ENCODE data around the gene ITPR3.

The ITPR3 gene

GRCh38 chr6:33739571-33739970 is 118.4 kb downstream of the ITPR3 start:
- Histone ChIP-seq H3K4me1 (peaks cover 0 to 12% (median 8%) of the 10 kb centered on the region in 10 experiments; a peak in 10 of 20 replicates), H3K36me3 (no peaks in the 10 kb centered on the region), H3K4me3 (no peak overlapping the region), H4K20me1 (peaks cover 0 to 16% (median 0%) of the 10 kb centered on the region in 11 experiments; a peak in 1 of 22 replicates), H3K27ac (no peak overlapping the region), H3K4me2 (peak overlapping the region in 2 of 11 experiments; percentile 10 to 27; a peak in 2 of 22 replicates), H3K9ac (0 out of 22 replicates have a peak overlapping the region, but pooled peaks of 1 of the 11 experiments have one; percentile 6), H3K27me3 (no peaks in the 10 kb centered on the region), H3K9me3 (replicated peaks in 1 of 11) (no peaks in the 10 kb centered on the region)
- TF ChIP-seq Cebpa-rat (IDR thresholded peaks at IDR 0.05): no peak

DNA sequence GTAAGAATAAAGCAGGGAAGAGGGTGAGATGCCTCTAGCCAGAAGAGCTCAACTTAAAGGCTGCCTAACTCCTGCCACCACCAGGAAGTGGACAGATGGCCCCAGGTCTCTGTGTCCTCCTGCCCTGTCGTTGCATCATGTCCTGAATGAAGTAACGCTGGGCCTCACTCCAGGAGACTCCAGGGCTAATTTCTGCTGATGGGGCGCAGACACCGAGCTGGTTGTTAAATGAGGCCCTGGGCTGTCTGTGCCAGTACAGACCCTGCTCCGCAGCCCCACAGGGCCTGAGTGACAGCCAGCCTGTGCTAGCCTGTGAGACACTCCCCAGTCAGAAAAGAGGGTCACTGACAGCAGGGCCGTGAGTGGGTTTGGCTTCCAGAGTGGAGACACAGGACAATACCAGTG is 119.1 kb downstream of the ITPR3 start:
- TF ChIP-seq Cebpa-rat (IDR thresholded peaks at IDR 0.05): no peak
- Histone ChIP-seq H3K27me3 (no peaks in the 10 kb centered on the region), H3K27ac (no peak overlapping the region), H3K4me2 (peak overlapping the region in 3 of 11 experiments; percentile 5 to 27 (median 10); a peak in 3 of 22 replicates), H3K9ac (no peak overlapping the region), H4K20me1 (peaks cover 0 to 16% (median 0%) of the 10 kb centered on the region in 11 experiments; a peak in 1 of 22 replicates), H3K4me3 (no peak overlapping the region), H3K4me1 (peaks cover 0 to 12% (median 6%) of the 10 kb centered on the region in 10 experiments; a peak in 13 of 20 replicates), H3K36me3 (no peaks in the 10 kb centered on the region), H3K9me3 (replicated peaks in 1 of 11) (no peaks in the 10 kb centered on the region)

DNA sequence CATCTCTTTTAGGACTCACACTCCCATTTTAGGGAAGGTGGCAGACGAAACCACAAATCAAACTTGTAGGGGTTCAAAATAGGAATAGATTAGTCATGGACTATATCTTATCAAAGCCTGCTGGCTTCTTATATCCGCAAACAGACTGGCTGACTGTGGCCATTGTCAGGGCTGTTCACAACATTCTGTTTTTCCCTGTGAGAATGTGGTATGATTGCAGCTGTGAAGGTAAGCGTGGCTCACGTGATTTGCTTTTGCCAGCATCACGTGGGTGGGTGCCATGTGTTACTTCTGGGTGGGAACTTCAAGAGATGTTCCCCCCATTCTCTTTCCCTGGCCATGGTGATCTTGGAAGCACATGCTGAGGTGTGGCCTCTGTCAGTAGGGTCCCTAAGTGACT is 119.7 kb downstream of the ITPR3 start:
- no peak overlapping the region for H3K9ac ChIP-seq
- peaks cover 0 to 16% (median 0%) of the 10 kb centered on the region in 11 experiments; a peak in 1 of 22 replicates for H4K20me1 ChIP-seq
- H3K9me3 ChIP-seq (replicated peaks in 1 of 11): no peaks in the 10 kb centered on the region
- no peak overlapping the region for H3K27ac ChIP-seq
- no peak overlapping the region for H3K4me2 ChIP-seq
- peaks cover 0 to 12% (median 8%) of the 10 kb centered on the region in 10 experiments; a peak in 10 of 20 replicates for H3K4me1 ChIP-seq
- no peaks in the 10 kb centered on the region for H3K27me3 ChIP-seq
- TF ChIP-seq Cebpa-rat (IDR thresholded peaks at IDR 0.05): no peak
- H3K36me3 ChIP-seq: no peaks in the 10 kb centered on the region
- no peak overlapping the region for H3K4me3 ChIP-seq

DNA sequence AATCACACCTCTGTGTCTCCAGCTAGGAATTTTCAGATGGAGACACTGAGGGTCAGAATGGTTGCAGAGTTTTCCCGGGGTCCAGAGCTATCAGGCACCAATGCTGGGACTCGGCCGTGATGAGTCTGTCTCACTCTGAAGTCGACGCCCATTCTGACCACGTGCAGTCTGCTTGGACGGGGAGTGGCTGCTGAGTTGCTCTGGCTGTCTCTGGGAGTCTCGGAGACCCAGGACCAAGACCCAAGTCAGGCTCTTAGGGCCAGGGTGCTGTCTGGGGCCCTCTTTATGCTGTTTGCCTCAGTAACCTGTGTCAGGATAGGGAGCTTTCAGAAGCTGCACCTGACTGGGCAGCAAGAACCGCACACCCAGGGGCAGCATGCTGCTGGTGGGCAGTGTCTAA is 121.0 kb downstream of the ITPR3 start:
- H3K9ac ChIP-seq: no peak overlapping the region
- peaks cover 0 to 23% (median 13%) of the 10 kb centered on the region in 10 experiments; a peak in 15 of 20 replicates for H3K4me1 ChIP-seq
- TF ChIP-seq Cebpa-rat (IDR thresholded peaks at IDR 0.05): no peak
- no peak overlapping the region for H3K4me3 ChIP-seq
- H3K36me3 ChIP-seq: no peaks in the 10 kb centered on the region
- peaks cover 0 to 16% (median 0%) of the 10 kb centered on the region in 11 experiments; a peak in 1 of 22 replicates for H4K20me1 ChIP-seq
- H3K4me2 ChIP-seq: no peak overlapping the region
- H3K9me3 ChIP-seq (replicated peaks in 1 of 11): no peaks in the 10 kb centered on the region
- H3K27me3 ChIP-seq: no peaks in the 10 kb centered on the region
- H3K27ac ChIP-seq: no peak overlapping the region

DNA sequence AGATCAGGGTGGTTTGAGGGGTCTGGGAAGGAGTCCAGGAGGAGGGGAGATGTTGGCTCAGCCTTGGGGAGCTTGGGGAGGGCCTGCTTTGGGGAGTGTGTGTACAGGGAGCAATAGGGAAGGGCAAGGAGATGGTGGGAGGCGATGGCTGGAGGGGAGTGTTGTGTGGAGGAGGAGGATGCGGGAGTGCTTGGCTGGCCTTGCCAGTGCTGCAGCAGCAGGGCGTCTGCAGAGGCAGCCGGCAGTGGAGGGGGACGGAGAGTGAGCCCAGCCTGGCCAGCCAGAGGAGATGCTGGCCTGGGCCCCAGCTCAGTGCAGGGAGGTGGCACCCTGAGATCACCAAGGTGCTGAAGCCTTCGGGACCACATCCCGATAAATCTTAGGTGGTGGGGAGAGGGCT is 121.7 kb downstream of the ITPR3 start:
- Histone ChIP-seq H3K4me3 (no peak overlapping the region), H4K20me1 (peaks cover 0 to 16% (median 0%) of the 10 kb centered on the region in 11 experiments; a peak in 1 of 22 replicates), H3K9me3 (replicated peaks in 1 of 11) (no peaks in the 10 kb centered on the region), H3K9ac (no peak overlapping the region), H3K27ac (no peak overlapping the region), H3K27me3 (no peaks in the 10 kb centered on the region), H3K36me3 (no peaks in the 10 kb centered on the region), H3K4me1 (peaks cover 0 to 23% (median 13%) of the 10 kb centered on the region in 10 experiments; a peak in 15 of 20 replicates), H3K4me2 (no peak overlapping the region)
- TF ChIP-seq Cebpa-rat (IDR thresholded peaks at IDR 0.05): no peak

DNA sequence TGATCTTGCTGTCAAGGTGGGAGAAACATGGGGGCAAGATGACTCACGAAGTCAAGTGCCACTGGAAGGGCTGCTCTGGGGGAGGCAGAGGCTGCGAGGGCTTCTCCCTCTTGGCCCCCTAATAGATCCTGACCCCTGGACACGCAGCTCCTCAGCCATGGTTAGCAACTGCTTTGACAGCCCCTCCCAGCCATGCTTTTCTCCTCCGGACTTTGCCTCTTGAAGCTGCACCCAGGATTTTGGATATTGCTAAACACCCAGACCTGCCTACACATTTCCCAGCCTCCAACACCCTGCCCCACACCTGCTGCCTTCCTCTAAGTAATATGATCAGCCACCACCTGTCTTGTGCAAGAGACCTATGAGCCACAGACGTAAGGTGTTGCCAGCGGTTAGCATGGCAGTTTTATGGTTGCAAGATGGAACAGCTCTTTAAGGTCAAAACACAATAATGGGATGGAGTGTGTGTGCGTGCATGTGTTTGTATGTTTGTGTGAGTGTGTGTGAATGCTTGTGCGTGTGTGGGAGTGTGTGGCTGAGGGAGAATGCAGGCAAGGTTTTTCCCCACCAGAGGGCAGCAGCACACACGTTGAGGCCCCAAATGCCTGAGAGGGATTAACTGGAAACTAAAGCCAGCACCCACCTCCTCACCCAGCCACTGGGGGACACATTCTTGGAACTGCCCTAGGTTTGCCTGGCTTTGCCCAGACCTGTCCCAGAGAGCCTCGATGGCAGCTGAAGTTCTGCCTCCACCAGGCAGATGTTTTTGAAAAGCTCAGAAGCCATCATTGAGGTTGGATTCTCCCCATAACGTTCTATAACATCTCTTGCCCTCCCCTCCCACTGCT is 123.1 kb downstream of the ITPR3 start:
- TF ChIP-seq Cebpa-rat (IDR thresholded peaks at IDR 0.05): no peak
- Histone ChIP-seq H3K36me3 (no peaks in the 10 kb centered on the region), H3K4me3 (no peak overlapping the region), H4K20me1 (peaks cover 0 to 16% (median 0%) of the 10 kb centered on the region in 11 experiments; a peak in 1 of 22 replicates), H3K4me2 (no peak overlapping the region), H3K27ac (no peak overlapping the region), H3K9ac (no peak overlapping the region), H3K9me3 (replicated peaks in 1 of 11) (no peaks in the 10 kb centered on the region), H3K4me1 (peaks cover 0 to 23% (median 13%) of the 10 kb centered on the region in 10 experiments; a peak in 15 of 20 replicates), H3K27me3 (no peaks in the 10 kb centered on the region)

GRCh38 chr6:33744895-33745546 is 123.9 kb downstream of the ITPR3 start:
- Histone ChIP-seq H3K9ac (0 out of 22 replicates have a peak overlapping the region, but pooled peaks of 1 of the 11 experiments have one; percentile 31), H3K27me3 (no peaks in the 10 kb centered on the region), H3K4me1 (peaks cover 0 to 30% (median 14%) of the 10 kb centered on the region in 10 experiments; a peak in 16 of 20 replicates), H3K4me2 (0 out of 22 replicates have a peak overlapping the region, but pooled peaks of 1 of the 11 experiments have one; percentile 3), H3K4me3 (no peak overlapping the region), H3K36me3 (no peaks in the 10 kb centered on the region), H4K20me1 (peaks cover 0 to 10% (median 0%) of the 10 kb centered on the region in 11 experiments; a peak in 1 of 22 replicates), H3K27ac (peak overlapping the region in 3 of 11 experiments; percentile 16 to 18 (median 18); a peak in 3 of 22 replicates), H3K9me3 (replicated peaks in 1 of 11) (no peaks in the 10 kb centered on the region)
- no peak for TF ChIP-seq Cebpa-rat (IDR thresholded peaks at IDR 0.05)

DNA sequence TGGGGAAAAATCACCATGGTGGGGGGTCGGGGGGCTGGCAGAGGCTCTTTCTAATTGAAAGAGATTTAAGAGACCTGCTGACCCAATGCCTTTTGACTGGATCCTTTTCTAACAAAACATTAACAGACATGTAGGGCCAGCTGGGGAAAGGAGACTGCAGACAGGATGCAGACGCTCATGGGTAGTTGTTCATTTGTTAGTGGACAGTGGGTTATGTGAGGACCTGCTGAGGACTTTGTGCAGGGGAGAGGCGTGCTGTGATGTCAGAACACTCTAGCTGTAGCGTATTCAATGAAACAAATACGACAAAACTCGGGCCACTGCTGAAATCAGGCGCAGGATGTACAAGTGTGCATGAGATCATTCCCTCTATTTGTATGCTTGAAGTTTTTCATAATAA is 124.4 kb downstream of the ITPR3 start:
- Histone ChIP-seq H3K36me3 (no peaks in the 10 kb centered on the region), H3K27ac (peak overlapping the region in 2 of 11 experiments; percentile 16 to 18; a peak in 3 of 22 replicates), H3K4me3 (no peak overlapping the region), H3K9ac (0 out of 22 replicates have a peak overlapping the region, but pooled peaks of 1 of the 11 experiments have one; percentile 31), H3K9me3 (replicated peaks in 1 of 11) (no peaks in the 10 kb centered on the region), H3K4me2 (peak overlapping the region in 1 of 11 experiments; percentile 3; a peak in 1 of 22 replicates), H3K27me3 (no peaks in the 10 kb centered on the region), H4K20me1 (peaks cover 0 to 5% (median 0%) of the 10 kb centered on the region in 11 experiments; a peak in 1 of 22 replicates), H3K4me1 (peaks cover 3 to 35% (median 19%) of the 10 kb centered on the region in 10 experiments; a peak in 19 of 20 replicates)
- no peak for TF ChIP-seq Cebpa-rat (IDR thresholded peaks at IDR 0.05)

All from BLaER1 treated with 17β-estradiol and CSF1 and Interleukin-3, amounts not matched to agents 10 nM and 100 nM (cell line).